Activated CD4-positive, alpha-beta T cell treated with anti-CD3 and anti-CD28 coated beads for 36 hours (primary cell): ENCODE results near the gene CPNE7. TPM values are rescaled to one million over a fixed set of nuclear protein-coding genes. Genes with fewer than 3 reads are reported as not detected.

Source experiments
- ATAC-seq: fragments of 200-7000 bp; cut with Tn5 transposase; one replicate; pipeline ENCODE4 v1.10.0; 2021; ENCODE audit warnings: mild to moderate bottlenecking, moderate library complexity
- CTCF ChIA-PET: fragments of 350-600 bp; sonication (Branson Sonifier 250); formaldehyde crosslinking; loops from one replicate; lab custom pipeline; 2021; ENCODE audit warnings: antibody characterized with exemption; lab: Charles Lee
- POLR2A ChIA-PET: fragments of 350-600 bp; sonication (Branson Sonifier 250); formaldehyde crosslinking; loops from one replicate; lab custom pipeline; 2021; ENCODE audit warnings: antibody characterized with exemption, inconsistent platforms; lab: Charles Lee
- DNase-seq: peaks from one replicate; pipeline ENCODE4 v3.0.0-alpha.2; 2020
- H3K27ac Mint-ChIP-seq: one replicate; pipeline ENCODE4 v1.8.0; 2021; ENCODE audit warnings: mixed read lengths
- H3K27me3 Mint-ChIP-seq: one replicate; pipeline ENCODE4 v1.8.0; 2021; ENCODE audit warnings: mixed read lengths
- H3K36me3 Mint-ChIP-seq: one replicate; pipeline ENCODE4 v1.8.0; 2021; ENCODE audit warnings: low read depth, mixed read lengths
- H3K4me1 Mint-ChIP-seq: one replicate; pipeline ENCODE4 v1.8.0; 2021; ENCODE audit warnings: mixed read lengths
- H3K4me3 Mint-ChIP-seq: one replicate; pipeline ENCODE4 v1.8.0; 2021; ENCODE audit warnings: mild to moderate bottlenecking, moderate library complexity, mixed read lengths
- H3K9me3 Mint-ChIP-seq: one replicate; pipeline ENCODE4 v1.8.0; 2021; ENCODE audit warnings: low read depth, mixed read lengths
- intact Hi-C, 2 experiments: fragments of 100-400 bp; cut with DNase I in 1 of 2; cut with micrococcal nuclease in 1 of 2; formaldehyde crosslinking; loops; one replicate each; pipeline versions ENCODE4 v1.14.2 to v1.15.1; 2022 to 2024; cut with DNase I, micrococcal nuclease
- total RNA-seq, 2 experiments: library from RNA; stranded (reverse); gene quantifications; one replicate each; pipeline ENCODE4 v1.2.3, GENCODE V29; 2021

The CPNE7 gene
- total RNA-seq, 2 experiments from 2014 or later, result 17.3 to 18.7 TPM

- no peaks in the 10 kb centered on the region for H3K27me3 Mint-ChIP-seq
- H3K4me3 Mint-ChIP-seq, result no peak overlapping the region
- ATAC-seq (no peak), DNase-seq (no peak)
- no peaks in the 10 kb centered on the region for H3K9me3 Mint-ChIP-seq
- H3K4me1 Mint-ChIP-seq, result peaks cover 11% of the 10 kb centered on the region
- no peak overlapping the region for H3K27ac Mint-ChIP-seq
- intact Hi-C loops, result no loop called here
- H3K36me3 Mint-ChIP-seq, result no peaks in the 10 kb centered on the region
- CTCF ChIA-PET, result no interaction called here
- POLR2A ChIA-PET, result no interaction called here
Measured at GRCh38 chr16:89638455-89638854, 62.9 kb downstream of the CPNE7 start.

GRCh38 chr16:89639385-89639784 is 63.8 kb downstream of the CPNE7 start:
- Mint-ChIP-seq H3K4me1 (peaks cover 11% of the 10 kb centered on the region), H3K4me3 (no peak overlapping the region), H3K27ac (no peak overlapping the region), H3K9me3 (no peaks in the 10 kb centered on the region), H3K36me3 (no peaks in the 10 kb centered on the region), H3K27me3 (no peaks in the 10 kb centered on the region)
- intact Hi-C loops, result no loop called here
- DNase-seq (no peak), ATAC-seq (no peak)
- CTCF ChIA-PET, result no interaction called here
- POLR2A ChIA-PET, result no interaction called here

GRCh38 chr16:89641458-89642119 is 66.0 kb downstream of the CPNE7 start:
- Mint-ChIP-seq H3K4me1 (peaks cover 11% of the 10 kb centered on the region), H3K4me3 (no peak overlapping the region), H3K27ac (no peak overlapping the region), H3K9me3 (no peaks in the 10 kb centered on the region), H3K27me3 (no peaks in the 10 kb centered on the region), H3K36me3 (peaks cover 10% of the 10 kb centered on the region)
- intact Hi-C loops, result loop anchor here (1.0 to 2.0 kb wide), 4 partner anchors 42 to 77 kb away; partner anchors contain the start of gene CPNE7 (in 1 of the 2)
- ChIA-PET CTCF (interaction anchor here (0.7 to 1.4 kb wide), 5 partner anchors 12 to 26 kb away, joined by 3 to 7 read pairs (median 3); no protein-coding TSS in a partner anchor), POLR2A (no interaction called here)
- ATAC-seq (no peak), DNase-seq (no peak)

GRCh38 chr16:89642574-89642973 is 67.0 kb downstream of the CPNE7 start:
- ChIA-PET POLR2A (no interaction called here), CTCF (interaction anchor here (1.3 to 1.4 kb wide), 2 partner anchors 24 to 27 kb away, joined by 3 to 7 read pairs; no protein-coding TSS in a partner anchor)
- intact Hi-C loops, result no loop called here
- Mint-ChIP-seq H3K4me3 (no peak overlapping the region), H3K9me3 (no peaks in the 10 kb centered on the region), H3K27ac (no peak overlapping the region), H3K36me3 (peaks cover 16% of the 10 kb centered on the region), H3K27me3 (no peaks in the 10 kb centered on the region), H3K4me1 (peaks cover 11% of the 10 kb centered on the region)
- ATAC-seq (no peak), DNase-seq (no peak)

- peaks cover 21% of the 10 kb centered on the region for H3K36me3 Mint-ChIP-seq
- ChIA-PET CTCF (no interaction called here), POLR2A (no interaction called here)
- DNase-seq, result no peak
- H3K27ac Mint-ChIP-seq, result no peak overlapping the region
- H3K9me3 Mint-ChIP-seq, result no peaks in the 10 kb centered on the region
- ATAC-seq, result no peak
- intact Hi-C loops, result no loop called here
- H3K4me1 Mint-ChIP-seq, result peaks cover 11% of the 10 kb centered on the region
- no peak overlapping the region for H3K4me3 Mint-ChIP-seq
- no peaks in the 10 kb centered on the region for H3K27me3 Mint-ChIP-seq
Measured at GRCh38 chr16:89643769-89644300, 68.3 kb downstream of the CPNE7 start.

- Mint-ChIP-seq H3K9me3 (no peaks in the 10 kb centered on the region), H3K27ac (no peak overlapping the region), H3K4me1 (peaks cover 11% of the 10 kb centered on the region), H3K27me3 (no peaks in the 10 kb centered on the region), H3K36me3 (peaks cover 26% of the 10 kb centered on the region), H3K4me3 (no peak overlapping the region)
- intact Hi-C loops, result no loop called here
- ATAC-seq (no peak), DNase-seq (no peak)
- ChIA-PET CTCF (interaction anchor here (0.5 kb wide), 1 partner anchor 20 kb away, joined by 3 read pairs; no protein-coding TSS in a partner anchor), POLR2A (no interaction called here)
Measured at GRCh38 chr16:89645122-89645521, 69.6 kb downstream of the CPNE7 start.

GRCh38 chr16:89646270-89646669 is 70.7 kb downstream of the CPNE7 start:
- ChIA-PET POLR2A (no interaction called here), CTCF (no interaction called here)
- Mint-ChIP-seq H3K4me3 (no peak overlapping the region), H3K27ac (no peak overlapping the region), H3K36me3 (peaks cover 31% of the 10 kb centered on the region), H3K4me1 (peaks cover 3% of the 10 kb centered on the region), H3K9me3 (no peaks in the 10 kb centered on the region), H3K27me3 (no peaks in the 10 kb centered on the region)
- ATAC-seq, result no peak
- DNase-seq, result no peak
- intact Hi-C loops, result no loop called here

Other genes starting within 250 kb of the CPNE7 start
- 100 to 1,000 TPM; 144 to 145 TPM for gene ANKRD11, start 85.2 kb upstream of the CPNE7 start, total RNA-seq
- 10 to 100 TPM; 68.6 to 76.7 TPM for gene SPG7, start 67.4 kb upstream of the CPNE7 start, total RNA-seq
- gene RPL13, start 15.1 kb upstream of the CPNE7 start, total RNA-seq, result 1,000 to 10,000 TPM; 2,518 to 3,038 TPM
- not detected for gene DPEP1, start 37.9 kb downstream of the CPNE7 start, total RNA-seq
- gene CHMP1A, start 82.0 kb downstream of the CPNE7 start, total RNA-seq, result 10 to 100 TPM; 37.9 to 67.3 TPM
- 10 to 100 TPM in 1 of 2 experiments, 1 to 10 TPM in 1; 6.8 to 11.6 TPM for gene SPATA33, start 82.1 kb downstream of the CPNE7 start, total RNA-seq
- 10 to 100 TPM; 78.1 to 89.8 TPM for gene CDK10, start 110.9 kb downstream of the CPNE7 start, total RNA-seq
- 1 to 10 TPM; 4.9 to 6.5 TPM for gene SPATA2L, start 125.9 kb downstream of the CPNE7 start, total RNA-seq
- 1 to 10 TPM; 2.0 to 2.6 TPM for gene VPS9D1, start 145.1 kb downstream of the CPNE7 start, total RNA-seq
- gene ZNF276, start 145.8 kb downstream of the CPNE7 start, total RNA-seq, result 10 to 100 TPM; 21.3 to 24.8 TPM
- 10 to 100 TPM; 91.5 to 94.4 TPM for gene FANCA, start 240.9 kb downstream of the CPNE7 start, total RNA-seq